K562 (cell line): ENCODE results near the gene SGK1. TPM values are rescaled to one million over a fixed set of nuclear protein-coding genes. Genes with fewer than 3 reads are reported as not detected.
A peak's percentile ranks its signal among the peaks of the same experiment; 100 is the strongest.

Source experiments
- CTCF ChIP-seq, 3 experiments: IDR thresholded peaks in 2 of 3; conservative IDR thresholded peaks in 1 of 3; 2 replicates each; pipeline ENCODE4 v1.5.1; 2011 to 2012; ENCODE audit warnings: low read length in 3 of 3, mild to moderate bottlenecking in 3 of 3, control low read depth in 2 of 3, improper control_type of control experiment in 1 of 3, inconsistent platforms in 1 of 3, low read depth in 1 of 3, mixed read lengths in 1 of 3, moderate library complexity in 1 of 3; ENCODE audit not compliant: insufficient read depth in 2 of 3
- CUX1 ChIP-seq: fragments of 200-800 bp; sonication (Bioruptor generic); IDR thresholded peaks from 2 replicates; pipeline ENCODE4 v1.6.1; 2016; ENCODE audit warnings: missing genetic modification characterization, missing compliant biosample characterization
- DEAF1 ChIP-seq: fragments of 450-650 bp; formaldehyde crosslinking; IDR thresholded peaks from 2 replicates; pipeline ENCODE4 v1.4.0; 2020; ENCODE audit warnings: mild to moderate bottlenecking, moderate library complexity
- GATAD2B ChIP-seq: fragments of 450-650 bp; IDR thresholded peaks from 2 replicates; pipeline ENCODE4 v1.6.1; 2017; ENCODE audit warnings: mild to moderate bottlenecking, borderline replicate concordance
- RBM25 ChIP-seq: fragments of 200-400 bp; formaldehyde crosslinking; IDR thresholded peaks from 2 replicates; pipeline ENCODE4 v1.6.1; 2018; ENCODE audit warnings: low read length, low read depth, moderate library complexity; ENCODE audit not compliant: severe bottlenecking
- ZMIZ1 ChIP-seq, 2 experiments: fragments of 150-350 bp in 1 of 2; IDR thresholded peaks; 2 replicates each; pipeline ENCODE4 v1.6.1; 2012 to 2016; ENCODE audit warnings: low read depth in 2 of 2, low read length in 2 of 2, mild to moderate bottlenecking in 1 of 2, moderate library complexity in 1 of 2
- ZNF174 ChIP-seq: fragments of 250-450 bp; sonication (Bioruptor Pico); IDR thresholded peaks from 2 replicates; pipeline ENCODE4 v1.4.0; 2020; ENCODE audit warnings: mild to moderate bottlenecking
- polyA plus RNA-seq, 8 experiments: library from polyadenylated mRNA; depleted of rRNA in 4 of 8; stranded (reverse) in 5 of 8; unstranded in 3 of 8; fragments of >200 nt; fragmentation: Nextera tagmentation in 2 of 8; fragmentation: Illumina TruSeq in 1 of 8; extraction: Ambion mirVana in 2 of 8; extraction: Trizol in 1 of 8; gene quantifications; 2 replicates each; pipeline versions ENCODE4 v1.2.1 to v1.2.3, GENCODE V29; 2011 to 2014; ENCODE audit warnings: inconsistent platforms in 1 of 8, missing spikeins in 1 of 8
- total RNA-seq, 7 experiments: library from RNA; depleted of rRNA in 6 of 7; stranded (reverse); fragments of >200 nt in 6 of 7; fragmentation: Illumina TruSeq in 2 of 7; extraction: Trizol in 2 of 7; gene quantifications; 2 replicates each; pipeline versions ENCODE4 v1.2.1 to v1.2.3, GENCODE V29; 2011 to 2021; ENCODE audit warnings: low replicate concordance in 1 of 7

SGK1 gene
- total and polyA plus RNA-seq, 9 of the 15 experiments (the other 6 are each of a cell fraction or from before 2014, with no cell fraction given), result 3.5 to 7.2 (median 3.9) TPM

DNA sequence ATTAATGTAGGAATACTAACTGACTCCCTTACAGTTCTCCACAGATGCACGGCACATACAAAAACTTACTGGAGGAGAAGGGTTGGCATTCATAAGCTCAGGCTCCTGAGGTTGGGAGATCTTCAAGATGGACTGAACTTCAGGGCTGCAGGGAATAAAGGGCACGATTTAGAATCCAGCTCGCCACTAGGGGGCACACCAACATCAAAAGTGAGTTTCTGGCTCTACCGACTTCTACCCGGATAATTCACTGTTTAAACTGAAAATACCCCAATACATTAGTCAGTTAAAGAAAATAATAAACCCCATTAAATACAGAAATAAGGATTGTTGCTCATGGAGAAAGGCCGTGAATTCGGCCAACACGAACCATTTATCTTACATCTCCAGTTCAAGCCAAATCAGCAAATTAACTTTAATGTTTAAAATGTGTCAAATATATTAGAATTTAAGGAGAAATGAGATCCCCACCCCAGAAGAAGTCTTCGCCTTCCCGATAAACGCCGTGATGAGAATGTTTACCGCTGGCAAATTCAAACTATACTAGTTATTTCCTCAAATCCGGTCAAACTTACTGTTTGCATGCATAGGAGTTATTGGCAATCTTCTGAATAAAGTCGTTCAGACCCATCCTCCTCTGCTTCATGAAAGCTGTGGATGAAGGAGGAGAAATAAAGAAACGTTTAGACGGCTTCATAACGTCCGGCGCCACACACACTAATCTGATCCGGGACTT is 143.8 kb downstream of the SGK1 start (continued):
- no peak for TF ChIP-seq RBM25
- no peak; the same call in 1 of the 2 replicates for TF ChIP-seq CUX1 (CRISPR knock-in tag)
- TF ChIP-seq DEAF1 (CRISPR knock-in tag), result peak; percentile 95
- 0 out of 2 replicates have a peak, but pooled peaks have one; percentile 30 for TF ChIP-seq GATAD2B
- 0 out of 4 replicates have a peak, but pooled peaks of 1 of the 2 experiments have one; percentile 29 for TF ChIP-seq ZMIZ1 (IDR thresholded peaks at IDR 0.05; ENCODE audit: low read depth in 2 of 2, low read length in 2 of 2)
- no peak for TF ChIP-seq ZNF174
- TF ChIP-seq CTCF (IDR thresholded peaks at IDR 0.05 in 2 of 3, conservative IDR thresholded peaks at IDR 0.05 in 1 of 3; ENCODE audit: insufficient read depth in 2 of 3, low read depth in 1 of 3, low read length in 3 of 3), result peak; percentile 76 to 86 (median 84)
